ENCODE measurements around the gene TPST2. TPM values are rescaled to one million over a fixed set of nuclear protein-coding genes. Genes with fewer than 3 reads are reported as not detected.

TPST2 gene
- total RNA-seq, 1 experiment from 2014 or later, result 50.1 TPM

- Histone ChIP-seq H3K4me1 (ENCODE audit: insufficient read depth, low read length) (no peaks in the 10 kb centered on the region), H3K9ac (ENCODE audit: extremely low read depth, insufficient read length, low read length) (no peak overlapping the region), H3K14ac (ENCODE audit: insufficient read depth, low read length) (no peak overlapping the region), H2BK12ac (ENCODE audit: insufficient read length, low read depth, low read length) (no peak overlapping the region), H4K20me1 (ENCODE audit: control insufficient read depth, insufficient read depth, insufficient read length) (no peaks in the 10 kb centered on the region), H4K91ac (ENCODE audit: insufficient read length, low read depth, low read length) (no peak overlapping the region), H3T11ph (ENCODE audit: low read length) (no peak overlapping the region), H3K4ac (ENCODE audit: low read depth, low read length) (no peak overlapping the region), H3K4me2 (ENCODE audit: insufficient read depth, insufficient read length, low read length) (no peak overlapping the region), H3K79me2 (ENCODE audit: insufficient read depth, low read length) (no peaks in the 10 kb centered on the region), H2AK5ac (ENCODE audit: insufficient read length, low read length) (no peak overlapping the region), H3K56ac (ENCODE audit: insufficient read length, low read depth, low read length) (no peak overlapping the region), H3K23ac (ENCODE audit: insufficient read length, low read depth, low read length) (no peak overlapping the region), H2BK15ac (ENCODE audit: low read depth, low read length) (no peak overlapping the region), H3K27ac (ENCODE audit: insufficient read length, low read depth, low read length) (no peak overlapping the region), H2BK120ac (ENCODE audit: low read depth, low read length, poor library complexity, severe bottlenecking) (no peak overlapping the region), H3K18ac (ENCODE audit: insufficient read length, low read depth, low read length) (no peak overlapping the region), H3K79me1 (ENCODE audit: insufficient read depth, low read depth, low read length, poor library complexity, severe bottlenecking) (no peaks in the 10 kb centered on the region), H2AFZ (ENCODE audit: low read length) (no peak overlapping the region), H3K27me3 (ENCODE audit: insufficient read depth, low read length) (no peaks in the 10 kb centered on the region), H4K5ac (ENCODE audit: insufficient read length, low read depth, low read length) (no peak overlapping the region), H4K8ac (replicated peaks; ENCODE audit: insufficient read length, low read depth, low read length) (no peak overlapping the region), H2BK20ac (ENCODE audit: low read depth, low read length, poor library complexity, severe bottlenecking) (no peak overlapping the region), H3K9me3 (ENCODE audit: control insufficient read depth, low read depth, low read length) (no peaks in the 10 kb centered on the region), H3K23me2 (ENCODE audit: insufficient read length, low read depth, low read length, poor library complexity, severe bottlenecking) (no peaks in the 10 kb centered on the region), H2BK5ac (ENCODE audit: insufficient read length, low read length) (no peak overlapping the region)
- Mint-ChIP-seq H3K27me3 (ENCODE audit: low read depth) (peaks cover 10% of the 10 kb centered on the region), H3K36me3 (ENCODE audit: insufficient read depth in 1 of 3, low read depth in 3 of 3) (no peaks in the 10 kb centered on the region), H3K27ac (no peak overlapping the region), H3K9me3 (no peaks in the 10 kb centered on the region; a peak in 1 of 5 replicates), H3K4me1 (peaks cover 4 to 12% of the 10 kb centered on the region in 2 experiments), H3K4me3 (no peak overlapping the region)
- no CpG with 5 or more reads among the region's 11 CpGs for WGBS (ENCODE audit: extremely low coverage, insufficient read length, low lambda C conversion rate)
- no peak for TF ChIP-seq CTCF (conservative IDR thresholded peaks at IDR 0.05)
- no peak for DNase-seq
These were observed 9.6 kb upstream of the TPST2 start for GRCh38 chr22:26599505-26599904.

Measured in H9 (cell line).